Osteocyte (in vitro differentiated cells): ENCODE results near the gene GPR85. TPM values are rescaled to one million over a fixed set of nuclear protein-coding genes. Genes with fewer than 3 reads are reported as not detected.

Experiments used
- DNase-seq: peaks from one replicate; pipeline ENCODE4 v3.0.0; 2021; ENCODE audit warnings: mixed read lengths; ENCODE audit not compliant: unreplicated experiment; ENCODE audit errors: extremely low spot score
- H3K27ac Mint-ChIP-seq: one replicate; pipeline ENCODE4 v1.8.0; 2021; ENCODE audit warnings: mild to moderate bottlenecking, mixed read lengths; ENCODE audit not compliant: unreplicated experiment
- H3K27me3 Mint-ChIP-seq: one replicate; pipeline ENCODE4 v1.8.0; 2021; ENCODE audit warnings: mixed read lengths; ENCODE audit not compliant: unreplicated experiment
- H3K36me3 Mint-ChIP-seq: one replicate; pipeline ENCODE4 v1.8.0; 2021; ENCODE audit warnings: mixed read lengths; ENCODE audit not compliant: unreplicated experiment
- H3K4me1 Mint-ChIP-seq: one replicate; pipeline ENCODE4 v1.8.0; 2021; ENCODE audit warnings: mixed read lengths; ENCODE audit not compliant: unreplicated experiment
- H3K4me3 Mint-ChIP-seq: one replicate; pipeline ENCODE4 v1.8.0; 2021; ENCODE audit warnings: mild to moderate bottlenecking, moderate library complexity, mixed read lengths; ENCODE audit not compliant: unreplicated experiment
- H3K9me3 Mint-ChIP-seq: one replicate; pipeline ENCODE4 v1.8.0; 2021; ENCODE audit warnings: mixed read lengths; ENCODE audit not compliant: unreplicated experiment
- total RNA-seq: library from RNA; stranded (reverse); gene quantifications from 2 replicates; pipeline ENCODE4 v1.2.1, GENCODE V29; 2021
- TF ChIP-seq, protein P1 (sequence below): fragments of 200-600 bp; sonication (generic); IDR thresholded peaks from 2 replicates; pipeline ENCODE4 v1.5.0; 2021; ENCODE audit warnings: antibody characterized with exemption, mild to moderate bottlenecking, moderate library complexity

Gene GPR85
- total RNA-seq, 1 donor from 2014 or later = not detected

DNA sequence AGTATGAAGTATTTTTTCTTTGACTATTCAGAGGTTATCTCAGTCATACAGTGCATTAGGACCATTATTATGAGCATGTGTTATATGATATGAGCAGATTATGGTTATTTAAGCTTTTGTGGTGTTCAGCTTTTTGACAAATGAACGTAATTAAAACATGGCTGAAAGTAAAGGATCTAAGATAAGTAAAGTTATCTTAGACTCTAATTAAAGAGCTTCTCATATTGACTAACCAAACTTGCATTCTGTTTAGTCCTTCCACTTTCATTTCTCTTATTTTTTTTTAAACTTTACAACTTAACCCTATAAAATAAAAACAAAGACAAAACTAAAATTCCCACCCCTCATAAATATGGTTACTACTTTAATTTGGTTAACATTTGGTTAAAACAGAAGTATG lies 6.9 kb upstream of the GPR85 start:
- no peak for DNase-seq
- Mint-ChIP-seq H3K27me3 (peaks cover 42% of the 10 kb centered on the region), H3K9me3 (no peaks in the 10 kb centered on the region), H3K4me3 (no peak overlapping the region), H3K36me3 (no peaks in the 10 kb centered on the region), H3K27ac (no peak overlapping the region), H3K4me1 (no peaks in the 10 kb centered on the region)
- TF ChIP-seq, protein P1, sequence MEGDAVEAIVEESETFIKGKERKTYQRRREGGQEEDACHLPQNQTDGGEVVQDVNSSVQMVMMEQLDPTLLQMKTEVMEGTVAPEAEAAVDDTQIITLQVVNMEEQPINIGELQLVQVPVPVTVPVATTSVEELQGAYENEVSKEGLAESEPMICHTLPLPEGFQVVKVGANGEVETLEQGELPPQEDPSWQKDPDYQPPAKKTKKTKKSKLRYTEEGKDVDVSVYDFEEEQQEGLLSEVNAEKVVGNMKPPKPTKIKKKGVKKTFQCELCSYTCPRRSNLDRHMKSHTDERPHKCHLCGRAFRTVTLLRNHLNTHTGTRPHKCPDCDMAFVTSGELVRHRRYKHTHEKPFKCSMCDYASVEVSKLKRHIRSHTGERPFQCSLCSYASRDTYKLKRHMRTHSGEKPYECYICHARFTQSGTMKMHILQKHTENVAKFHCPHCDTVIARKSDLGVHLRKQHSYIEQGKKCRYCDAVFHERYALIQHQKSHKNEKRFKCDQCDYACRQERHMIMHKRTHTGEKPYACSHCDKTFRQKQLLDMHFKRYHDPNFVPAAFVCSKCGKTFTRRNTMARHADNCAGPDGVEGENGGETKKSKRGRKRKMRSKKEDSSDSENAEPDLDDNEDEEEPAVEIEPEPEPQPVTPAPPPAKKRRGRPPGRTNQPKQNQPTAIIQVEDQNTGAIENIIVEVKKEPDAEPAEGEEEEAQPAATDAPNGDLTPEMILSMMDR = no peak

DNA sequence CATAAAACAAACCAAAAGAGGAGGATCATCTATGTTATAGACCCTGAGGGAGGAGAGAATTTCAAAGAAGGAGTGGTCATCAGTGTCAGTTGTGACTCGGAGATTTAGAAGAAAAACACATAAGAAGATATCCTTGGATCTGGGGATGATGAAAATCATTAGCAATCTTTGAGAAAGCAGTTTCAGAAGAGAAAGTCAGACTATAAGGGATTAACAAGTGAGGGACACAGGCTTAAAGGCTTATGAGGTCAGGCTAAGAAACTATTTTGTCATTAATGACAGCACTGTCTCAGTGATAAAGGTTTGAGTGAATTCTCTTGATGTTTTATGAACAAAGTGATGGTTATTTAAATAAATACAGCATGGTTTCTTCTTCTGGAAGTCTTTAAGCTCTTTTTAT lies 6.1 kb upstream of the GPR85 start:
- TF ChIP-seq, protein P1 = no peak
- Mint-ChIP-seq H3K4me3 (no peak overlapping the region), H3K9me3 (no peaks in the 10 kb centered on the region), H3K36me3 (no peaks in the 10 kb centered on the region), H3K4me1 (no peaks in the 10 kb centered on the region), H3K27me3 (peaks cover 46% of the 10 kb centered on the region), H3K27ac (no peak overlapping the region)
- no peak for DNase-seq

DNA sequence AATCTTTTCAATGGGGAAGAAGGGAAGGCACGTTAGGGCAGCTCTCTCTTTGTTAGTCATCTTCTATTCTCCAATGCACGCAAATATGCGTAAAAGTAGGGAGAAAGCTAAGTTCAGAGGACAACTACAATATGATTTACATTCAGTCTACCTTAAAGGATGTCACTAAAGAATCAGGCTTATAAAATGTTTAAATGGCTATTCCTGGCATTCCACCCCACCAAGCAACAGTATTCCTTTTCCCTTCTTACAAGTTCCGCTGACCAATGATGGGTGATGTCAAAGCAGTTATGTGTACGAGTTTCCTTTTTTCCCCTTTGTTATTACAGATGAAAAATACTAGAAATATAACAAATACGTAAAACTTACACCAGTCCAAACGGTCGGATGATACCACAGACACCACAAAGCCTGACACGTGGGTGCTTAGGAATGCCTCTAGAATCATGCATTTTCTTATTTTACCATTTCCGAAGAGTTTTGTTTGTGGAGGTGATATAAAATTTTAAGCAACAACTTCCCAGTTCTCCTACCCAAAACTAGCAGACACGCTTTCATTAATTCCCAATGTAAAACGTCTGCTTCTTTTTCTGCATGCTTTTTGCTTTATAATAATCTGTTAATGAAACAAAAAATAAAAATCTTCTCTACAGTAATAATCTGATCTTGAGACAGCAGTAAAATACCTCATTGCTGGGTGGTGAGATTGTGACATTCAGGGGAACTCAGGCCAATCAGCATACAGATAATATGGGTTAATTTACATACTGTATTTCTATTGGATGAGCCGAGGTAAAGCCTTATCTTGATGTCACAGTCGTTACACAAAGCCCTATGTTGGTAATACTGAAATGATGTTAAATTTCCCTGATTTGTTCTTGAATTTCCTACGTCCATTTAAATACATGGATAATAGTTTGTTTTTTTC lies 708 bp upstream of the GPR85 start:
- Mint-ChIP-seq H3K27ac (no peak overlapping the region), H3K4me1 (peaks cover 2% of the 10 kb centered on the region), H3K9me3 (no peaks in the 10 kb centered on the region), H3K4me3 (peak overlapping the region; percentile 41), H3K36me3 (no peaks in the 10 kb centered on the region), H3K27me3 (peaks cover 55% of the 10 kb centered on the region)
- TF ChIP-seq, protein P1 = no peak
- no peak for DNase-seq

DNA sequence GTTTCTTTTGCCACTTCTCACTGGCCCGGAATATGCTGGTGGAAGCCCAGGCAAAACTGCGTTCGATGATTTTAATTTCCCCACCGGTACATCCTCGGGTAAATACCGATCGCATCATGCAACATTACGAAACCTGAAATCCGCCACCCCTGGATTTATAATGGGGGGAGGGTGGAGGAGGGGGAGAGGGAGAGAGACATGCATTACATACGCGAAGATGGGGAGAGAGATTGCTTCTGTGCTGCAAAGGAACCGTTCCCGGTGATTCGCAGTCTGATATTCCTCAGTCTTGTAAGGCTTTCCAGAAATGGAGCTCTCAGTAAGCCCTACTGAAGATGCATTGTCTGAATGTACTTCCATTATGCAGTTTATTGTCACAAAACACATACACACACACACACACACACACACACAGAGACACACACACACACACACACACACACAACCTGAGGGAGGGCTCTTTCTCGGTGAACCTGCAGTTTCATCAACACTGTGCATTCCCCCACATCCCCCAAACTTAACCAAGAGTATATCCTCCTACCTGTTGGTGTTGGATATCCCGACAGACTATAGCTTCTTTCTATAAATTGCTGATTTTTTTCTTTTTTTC lies 741 bp downstream of the GPR85 start:
- Mint-ChIP-seq H3K9me3 (no peaks in the 10 kb centered on the region), H3K36me3 (no peaks in the 10 kb centered on the region), H3K27me3 (peaks cover 61% of the 10 kb centered on the region), H3K4me3 (peak overlapping the region; percentile 14), H3K27ac (no peak overlapping the region), H3K4me1 (peaks cover 2% of the 10 kb centered on the region)
- DNase-seq = no peak
- TF ChIP-seq, protein P1 = no peak

DNA sequence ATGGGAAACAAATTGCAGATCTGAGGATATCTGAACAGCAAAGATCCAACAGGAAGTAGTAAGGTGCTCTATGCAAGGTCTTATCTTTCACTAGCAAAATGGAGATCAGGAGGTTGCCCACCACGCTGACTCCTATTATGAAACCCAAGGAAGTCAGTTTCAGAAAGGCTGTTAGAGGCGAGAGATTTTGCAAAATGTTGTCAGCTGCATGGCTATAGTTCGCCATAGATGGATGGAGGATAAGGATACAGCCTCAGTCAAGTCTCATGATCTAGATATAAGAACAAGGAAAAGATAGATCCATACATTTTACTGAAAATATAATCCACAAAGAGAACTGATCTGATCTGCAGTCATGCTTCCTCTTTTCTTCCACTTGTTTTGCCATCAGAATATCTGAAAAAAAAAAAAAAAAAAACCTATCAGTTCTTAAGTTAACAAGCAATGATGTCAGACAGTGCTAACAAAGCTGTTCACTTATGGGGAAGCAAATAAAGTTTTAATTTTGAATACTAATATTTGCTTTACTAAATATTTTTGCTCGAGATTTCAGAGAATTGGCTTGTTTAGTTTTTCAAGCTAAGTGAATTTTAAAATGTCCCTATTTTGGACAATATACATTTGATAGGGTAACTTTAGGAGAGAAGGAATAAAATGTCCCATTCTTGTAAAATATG lies 2.0 kb downstream of the GPR85 start:
- Mint-ChIP-seq H3K27me3 (peaks cover 67% of the 10 kb centered on the region), H3K9me3 (no peaks in the 10 kb centered on the region), H3K4me3 (no peak overlapping the region), H3K27ac (no peak overlapping the region), H3K4me1 (peaks cover 2% of the 10 kb centered on the region), H3K36me3 (no peaks in the 10 kb centered on the region)
- no peak for DNase-seq
- TF ChIP-seq, protein P1 = no peak
